Astrocyte of the cerebellum (primary cell): ENCODE measurements around the gene PIAS1.
"Not testable (repeated sequence)": the region's sequence is repeated elsewhere in the genome, so short reads cannot be mapped to it uniquely, and the experiment has no call there.

Experiments
- DNase-seq: peaks from one replicate; pipeline ENCODE4 v3.0.0-alpha.2; 2011; ENCODE audit warnings: low read depth
- H3K4me3 ChIP-seq: 2 replicates; pipeline ENCODE4 v1.5.1; 2011; ENCODE audit warnings: mild to moderate bottlenecking, low read depth, low read length, moderate library complexity
- CTCF ChIP-seq: IDR thresholded peaks from 2 replicates; pipeline ENCODE4 v1.5.1; 2012; ENCODE audit warnings: low read length, low read depth, moderate library complexity, mild to moderate bottlenecking; ENCODE audit errors: missing control alignments
- in situ Hi-C: cut with HindIII; loops from 2 replicates; pipeline ENCODE4 v1.10.0; 2017; ENCODE audit warnings: low sequenced_read_pairs

The PIAS1 gene

DNA sequence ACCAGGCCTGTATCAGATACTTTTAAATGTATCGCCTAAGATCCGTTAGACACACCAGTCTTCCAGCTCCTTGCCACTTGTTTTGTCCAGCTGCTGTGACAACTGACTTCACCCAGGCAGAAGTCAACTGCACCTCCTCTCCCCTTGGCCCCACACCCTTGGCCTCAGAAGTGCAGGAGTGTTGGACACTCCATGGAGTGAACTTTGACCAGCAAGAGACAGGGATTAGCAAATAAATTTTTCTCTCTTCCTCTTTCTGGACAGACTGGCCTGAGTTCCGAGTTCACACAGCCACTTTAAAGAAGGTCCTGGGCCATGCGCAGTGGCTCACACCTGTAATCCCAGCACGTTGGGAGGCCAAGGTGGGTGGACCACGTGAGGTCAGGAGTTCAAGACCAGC, 178.3 kb downstream of the PIAS1 start:
- no peak for DNase-seq
- H3K4me3 ChIP-seq = no peak overlapping the region
- in situ Hi-C loops = no loop called here
- TF ChIP-seq CTCF = no peak

DNA sequence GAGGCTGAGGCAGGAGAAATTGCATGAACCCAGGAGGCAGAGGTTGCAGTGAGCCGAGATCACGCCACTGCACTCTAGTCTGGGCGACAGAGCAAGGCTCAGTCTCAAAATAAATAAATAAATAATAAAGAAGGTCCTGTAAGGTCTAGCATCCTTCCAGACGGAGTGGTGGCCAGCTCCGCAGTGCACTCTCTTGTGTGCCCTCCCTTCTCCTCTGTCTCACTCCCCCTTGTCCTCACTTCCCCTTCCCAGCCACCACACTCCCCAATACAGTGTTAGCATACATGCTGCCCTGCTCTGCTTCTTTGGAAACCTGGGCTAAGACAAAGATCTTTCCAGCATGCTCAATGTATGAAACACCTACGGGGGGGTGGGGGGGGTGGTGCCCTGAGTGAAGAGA, 178.8 kb downstream of the PIAS1 start:
- in situ Hi-C loops = no loop called here
- H3K4me3 ChIP-seq = no peak overlapping the region
- TF ChIP-seq CTCF = no peak
- no peak for DNase-seq

DNA sequence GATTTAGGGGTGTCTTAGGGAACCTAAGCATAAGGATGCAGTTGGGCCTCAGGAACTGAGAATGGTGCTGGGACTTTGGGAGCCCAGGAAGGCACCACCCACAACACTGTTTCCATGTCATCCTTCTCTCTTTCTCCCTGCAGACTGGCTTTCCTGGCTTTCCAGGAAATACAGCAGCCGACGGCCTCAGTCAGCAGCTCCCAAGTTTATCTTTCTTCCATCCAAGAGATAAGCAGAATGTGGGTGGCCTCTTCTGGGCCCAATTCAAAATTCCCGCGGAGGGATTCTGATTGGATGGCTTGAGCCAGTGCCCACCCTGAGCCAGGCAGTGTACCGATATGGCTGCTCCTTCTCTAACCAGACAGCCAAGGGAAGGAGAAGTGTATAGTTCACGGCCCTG, 179.9 kb downstream of the PIAS1 start:
- no peak for TF ChIP-seq CTCF
- no peak overlapping the region for H3K4me3 ChIP-seq
- in situ Hi-C loops = no loop called here
- no peak for DNase-seq

DNA sequence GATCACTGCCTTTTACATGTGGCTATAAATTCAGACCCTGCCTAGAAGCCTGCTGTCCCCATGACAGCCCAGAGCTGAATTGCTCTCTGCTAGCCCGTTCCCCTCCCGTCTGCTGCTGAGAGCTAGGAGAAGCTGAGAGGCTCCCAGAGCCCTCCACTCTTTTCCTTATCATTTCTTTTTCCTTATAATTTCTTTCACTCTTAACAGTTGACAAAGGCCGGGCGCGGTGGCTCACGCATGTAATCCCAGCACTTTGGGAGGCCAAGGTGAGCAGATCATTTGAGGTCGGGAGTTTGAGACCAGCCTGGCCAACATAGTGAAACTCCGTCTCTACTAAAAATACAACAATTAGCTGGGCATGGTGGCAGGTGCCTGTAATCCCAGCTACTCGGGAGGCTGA, 180.4 kb downstream of the PIAS1 start:
- in situ Hi-C loops, DNase-seq, H3K4me3 ChIP-seq: not testable (repeated sequence)

GRCh38 chr15:68235022-68235421, 180.9 kb downstream of the PIAS1 start:
- TF ChIP-seq CTCF = no peak
- no peak overlapping the region for H3K4me3 ChIP-seq
- in situ Hi-C loops = no loop called here
- no peak for DNase-seq

- in situ Hi-C loops = no loop called here
- no peak for DNase-seq
- TF ChIP-seq CTCF = no peak
Measured at GRCh38 chr15:68239025-68239424, 184.9 kb downstream of the PIAS1 start.

DNA sequence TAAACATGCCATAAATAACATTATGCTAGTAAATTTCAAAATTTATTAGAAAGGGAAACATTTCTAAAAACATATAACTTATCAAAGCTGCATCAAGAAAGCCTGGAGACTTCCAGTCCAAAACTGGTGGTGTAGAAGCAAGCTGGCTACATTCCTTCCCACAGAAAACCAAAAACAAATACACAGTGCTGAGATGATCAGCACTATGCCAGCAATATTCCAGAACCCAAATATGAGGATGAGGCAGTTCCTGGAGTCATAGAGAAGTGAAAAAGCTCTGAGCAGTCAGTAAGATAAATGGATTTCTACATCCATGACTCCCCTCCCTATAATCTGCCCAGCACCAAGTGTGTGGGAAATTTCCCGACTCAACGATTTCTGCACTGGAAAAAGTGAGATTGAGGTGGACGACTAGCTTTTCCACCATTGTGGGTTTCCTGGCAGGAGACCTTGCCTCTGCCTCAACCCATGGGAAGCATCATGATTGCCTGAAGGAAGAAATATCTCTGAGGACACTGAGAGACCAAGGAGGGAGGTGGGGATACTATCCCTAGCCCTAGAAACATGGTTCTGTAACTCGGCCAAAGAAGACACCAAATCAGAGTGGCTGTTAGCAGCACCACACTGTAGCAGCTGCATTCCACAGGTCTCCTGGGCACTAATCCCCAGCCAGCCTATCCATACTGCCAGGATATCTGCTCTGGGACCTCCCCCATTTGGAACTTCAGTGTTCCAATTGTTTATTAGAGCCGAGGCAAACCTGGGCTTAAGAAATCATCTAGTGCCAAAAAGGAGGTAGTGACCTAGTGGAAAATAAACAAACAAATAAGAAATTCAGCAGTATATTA, 187.2 kb downstream of the PIAS1 start:
- no peak for TF ChIP-seq CTCF
- no peak overlapping the region for H3K4me3 ChIP-seq
- in situ Hi-C loops = no loop called here
- DNase-seq = no peak

More at GRCh38 chr15:68239025-68239424, 184.9 kb downstream of the PIAS1 start:
- no peak overlapping the region for H3K4me3 ChIP-seq
